GM10266 (cell line): ENCODE results near the gene CNPY1.
A peak's percentile ranks its signal among the peaks of the same experiment; 100 is the strongest.

ENCODE experiments used
- DNase-seq: peaks from one replicate; pipeline ENCODE4 v3.0.0; 2012; ENCODE audit errors: extremely low spot score
- TF ChIP-seq, protein P1 (sequence below): IDR thresholded peaks from 2 replicates; pipeline ENCODE4 v1.5.1; 2012; ENCODE audit warnings: mild to moderate bottlenecking, low read depth; ENCODE audit not compliant: control insufficient read depth, insufficient read depth; ENCODE audit errors: missing control alignments

Gene CNPY1

DNA sequence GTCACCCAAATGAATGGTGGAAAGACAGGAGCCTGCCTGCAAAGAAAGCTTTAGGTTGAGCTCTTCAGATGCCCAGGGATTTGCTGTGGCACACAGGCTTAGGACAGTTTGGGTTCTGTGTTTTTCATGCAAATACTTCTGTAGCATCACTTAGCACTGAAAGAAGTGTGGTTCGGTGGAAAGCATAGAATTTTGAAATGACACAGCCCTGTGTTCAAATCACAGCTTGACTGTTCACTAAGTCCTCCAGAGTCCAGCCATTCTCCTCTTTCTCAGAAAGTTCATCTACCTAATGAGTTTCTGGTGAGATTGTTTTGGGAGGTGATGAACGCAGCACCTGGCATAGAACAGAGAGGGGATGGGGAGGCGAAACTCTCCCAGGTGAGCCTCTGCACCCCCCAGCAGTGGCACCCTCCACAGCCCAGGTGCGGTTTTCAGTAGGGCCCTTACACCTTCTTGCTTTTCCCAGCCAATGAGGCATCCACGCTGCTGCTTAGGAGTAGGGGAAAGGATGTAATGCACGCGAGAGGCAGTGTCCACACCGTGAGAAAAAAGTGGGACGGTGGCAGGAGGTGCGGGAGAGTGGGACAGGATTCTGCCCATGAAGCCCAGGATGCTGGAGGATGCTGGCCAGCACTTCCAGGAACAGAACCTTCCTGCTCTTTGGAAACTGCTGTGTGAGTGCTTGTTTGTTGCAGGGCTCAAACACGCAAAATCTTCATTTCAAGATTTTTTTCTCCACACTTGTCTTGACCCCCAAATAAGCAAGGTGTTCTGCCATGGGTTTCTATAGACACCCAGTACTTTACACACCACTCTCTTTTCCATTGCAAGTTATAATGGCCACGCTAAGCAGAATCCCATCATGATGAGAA, 76.8 kb downstream of the CNPY1 start:
- TF ChIP-seq, protein P1, sequence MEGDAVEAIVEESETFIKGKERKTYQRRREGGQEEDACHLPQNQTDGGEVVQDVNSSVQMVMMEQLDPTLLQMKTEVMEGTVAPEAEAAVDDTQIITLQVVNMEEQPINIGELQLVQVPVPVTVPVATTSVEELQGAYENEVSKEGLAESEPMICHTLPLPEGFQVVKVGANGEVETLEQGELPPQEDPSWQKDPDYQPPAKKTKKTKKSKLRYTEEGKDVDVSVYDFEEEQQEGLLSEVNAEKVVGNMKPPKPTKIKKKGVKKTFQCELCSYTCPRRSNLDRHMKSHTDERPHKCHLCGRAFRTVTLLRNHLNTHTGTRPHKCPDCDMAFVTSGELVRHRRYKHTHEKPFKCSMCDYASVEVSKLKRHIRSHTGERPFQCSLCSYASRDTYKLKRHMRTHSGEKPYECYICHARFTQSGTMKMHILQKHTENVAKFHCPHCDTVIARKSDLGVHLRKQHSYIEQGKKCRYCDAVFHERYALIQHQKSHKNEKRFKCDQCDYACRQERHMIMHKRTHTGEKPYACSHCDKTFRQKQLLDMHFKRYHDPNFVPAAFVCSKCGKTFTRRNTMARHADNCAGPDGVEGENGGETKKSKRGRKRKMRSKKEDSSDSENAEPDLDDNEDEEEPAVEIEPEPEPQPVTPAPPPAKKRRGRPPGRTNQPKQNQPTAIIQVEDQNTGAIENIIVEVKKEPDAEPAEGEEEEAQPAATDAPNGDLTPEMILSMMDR = no peak
- DNase-seq = no peak

DNA sequence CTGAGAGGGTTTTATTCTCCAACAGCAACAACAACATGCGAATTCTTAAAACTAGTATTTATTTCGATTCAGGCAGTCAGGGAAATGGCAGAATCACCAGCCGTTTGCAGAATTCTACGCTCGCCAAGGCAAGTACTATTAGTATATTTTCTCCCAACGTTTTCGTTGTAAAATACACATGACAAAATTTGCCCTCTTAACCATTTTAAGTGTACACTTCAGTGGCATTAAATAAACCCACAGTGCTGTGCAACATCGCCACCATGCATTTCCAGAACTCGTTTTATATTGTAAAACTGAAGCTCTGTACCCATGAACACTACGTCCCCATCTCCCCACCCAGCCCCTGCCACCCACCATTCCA, 77.6 kb downstream of the CNPY1 start:
- DNase-seq = no peak
- TF ChIP-seq, protein P1 = no peak

DNA sequence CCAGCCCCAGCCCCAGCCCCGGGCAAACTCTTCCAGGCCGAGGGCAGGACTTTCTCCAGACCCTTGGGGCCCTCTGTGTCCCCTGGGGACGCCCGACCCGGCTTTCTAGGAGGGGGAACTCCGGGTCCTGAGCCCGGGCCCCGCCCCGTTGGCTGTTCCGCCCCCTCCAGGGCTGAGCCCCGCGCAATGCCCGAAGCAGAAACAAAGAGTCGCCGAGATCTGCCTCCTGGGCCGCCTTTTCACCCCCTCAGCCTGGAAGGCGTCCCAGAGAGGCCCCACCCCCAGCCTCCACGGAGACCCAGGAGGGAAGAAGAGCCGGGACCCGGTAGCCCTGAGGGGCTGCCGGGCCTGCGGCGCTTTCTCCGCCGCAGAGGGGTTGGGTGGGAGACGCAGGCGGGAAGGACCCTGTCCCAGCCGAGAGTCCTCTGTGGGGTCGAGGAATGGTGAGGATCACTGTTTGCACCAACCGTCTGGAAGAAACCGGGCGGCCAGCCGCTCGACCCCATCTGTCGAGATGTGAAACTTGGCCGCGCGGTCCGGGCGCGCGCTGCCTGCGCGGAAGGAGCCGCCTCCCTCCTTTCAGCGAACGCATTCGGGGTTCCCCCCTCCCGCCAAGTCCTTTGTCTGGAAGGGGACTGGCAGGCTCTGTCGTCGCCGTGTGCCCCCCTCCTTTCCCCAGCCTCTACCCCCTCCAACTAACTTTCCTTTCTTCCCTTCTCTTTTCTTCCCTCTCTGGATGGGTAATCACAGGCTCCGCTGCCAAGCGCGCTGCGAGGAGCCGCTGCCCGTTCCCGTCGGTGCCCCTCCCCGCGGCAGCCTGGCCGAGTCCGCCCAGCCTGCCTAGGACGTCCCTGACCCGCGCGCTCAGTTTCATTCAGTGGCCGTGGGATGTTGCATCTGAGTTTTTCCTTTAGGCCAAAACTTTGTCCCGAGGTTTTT, 78.2 kb downstream of the CNPY1 start:
- DNase-seq = peak; percentile 65
- TF ChIP-seq, protein P1 = no peak

DNA sequence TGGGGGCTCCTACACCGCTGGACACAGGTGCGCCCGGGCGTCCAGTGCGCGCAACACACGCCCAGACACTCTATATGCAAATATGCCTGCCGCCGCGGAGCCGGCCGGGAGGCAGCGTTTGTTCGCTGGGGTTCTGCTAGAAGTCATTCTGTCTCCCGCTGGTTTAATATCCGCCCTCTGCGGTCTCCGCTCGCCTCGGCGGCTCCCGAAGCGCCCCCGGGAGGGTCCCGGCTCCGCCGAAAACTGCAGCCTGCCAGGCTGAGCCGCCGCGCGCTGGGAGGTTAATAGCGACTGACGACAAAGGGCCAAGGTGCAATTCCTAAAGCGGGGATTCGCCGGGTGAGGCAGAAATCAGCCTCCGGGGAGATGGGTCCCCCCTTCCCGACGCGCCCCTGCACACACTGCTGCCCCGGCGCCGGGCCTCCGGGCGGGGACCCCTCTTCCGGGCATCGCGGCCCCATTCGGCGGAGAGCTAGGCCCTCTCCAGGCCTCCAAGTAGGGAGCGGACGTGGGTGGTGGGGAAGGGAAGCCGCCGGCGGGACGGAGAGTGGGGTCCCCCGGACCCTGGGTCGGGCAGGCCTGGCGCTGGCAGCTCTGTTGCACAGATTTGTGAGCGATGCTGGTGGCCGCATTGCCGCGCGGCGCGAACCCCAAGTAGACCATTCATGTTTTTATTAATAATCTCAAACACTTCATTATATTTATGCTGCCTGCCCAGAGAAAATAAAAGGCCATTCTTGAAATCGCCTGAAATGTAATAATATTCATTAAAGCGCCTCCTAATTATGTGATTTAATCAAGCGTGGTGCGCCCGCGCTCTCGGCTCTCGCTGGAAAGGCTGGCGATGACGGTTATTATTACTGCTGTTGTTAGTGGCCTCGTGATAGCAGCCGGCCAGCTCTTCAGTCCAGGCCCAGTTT, 79.3 kb downstream of the CNPY1 start:
- TF ChIP-seq, protein P1 = no peak
- DNase-seq = peak; percentile 63

DNA sequence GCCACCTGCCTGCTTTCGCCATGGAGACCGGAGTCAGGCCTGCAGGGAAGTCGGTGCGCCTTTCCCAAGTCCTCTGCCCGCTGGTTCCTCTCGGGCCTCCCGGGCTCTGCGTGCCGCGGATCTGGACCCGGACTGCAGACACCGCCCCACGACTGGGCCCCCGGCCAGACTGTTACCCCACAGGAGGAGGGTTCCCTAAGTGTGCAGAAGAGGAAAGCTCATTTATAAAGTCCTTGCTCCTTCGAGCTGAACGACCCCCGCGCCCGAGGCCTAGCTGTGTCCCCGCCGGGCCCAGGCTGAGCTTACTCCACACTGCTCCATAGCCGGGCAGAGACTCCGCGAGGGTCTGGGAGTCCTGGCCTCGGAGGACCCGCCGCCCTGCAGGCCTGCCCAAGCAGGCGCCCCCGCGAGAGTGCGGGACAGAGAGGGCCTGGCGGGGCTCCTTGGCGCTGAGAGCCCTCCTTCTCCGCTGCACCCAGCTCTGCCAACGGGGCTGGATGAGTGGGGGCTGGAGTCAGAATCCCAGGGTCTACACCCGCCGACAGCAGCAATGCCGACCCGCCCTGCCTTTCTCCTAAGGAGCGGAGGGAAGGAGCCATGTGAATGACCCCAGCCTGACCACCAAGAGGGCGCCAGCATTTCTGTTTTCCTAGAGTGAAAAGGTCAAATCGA, 80.1 kb downstream of the CNPY1 start:
- DNase-seq = no peak
- TF ChIP-seq, protein P1 = no peak

DNA sequence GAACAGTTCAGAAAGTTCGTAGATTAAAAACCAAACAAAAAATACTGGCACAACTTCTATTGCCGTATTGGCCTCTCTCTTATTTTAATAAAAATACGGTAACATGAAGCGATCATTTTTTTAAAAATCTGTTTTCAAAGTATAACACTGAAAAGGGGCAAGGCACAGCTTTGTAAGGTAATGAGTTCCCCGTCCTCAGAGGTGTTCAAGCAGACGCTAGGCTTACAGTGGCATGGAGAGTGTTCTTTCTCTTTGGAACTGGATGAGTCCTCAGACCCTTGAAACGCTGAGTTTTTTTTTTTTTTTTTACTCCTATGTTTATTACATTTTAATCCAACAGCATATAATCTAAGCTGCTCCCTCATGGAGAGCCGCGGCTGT, 80.6 kb downstream of the CNPY1 start:
- TF ChIP-seq, protein P1 = no peak
- no peak for DNase-seq
